ENCODE measurements around the gene STN1.

GRCh38 chr10:103858360-103858759, 59.6 kb downstream of the STN1 start:
- TF ChIP-seq CTCF (IDR thresholded peaks at IDR 0.05; ENCODE audit: insufficient read depth, low read depth, low read length) (no peak), EZH2 (IDR thresholded peaks at IDR 0.05; ENCODE audit: insufficient read depth, low read length) (no peak)

All from astrocyte (in vitro differentiated cells and primary cell).